Stimulated activated CD4-positive, alpha-beta T cell treated with anti-CD3 and anti-CD28 coated beads, Interleukin-1b, Interleukin-23, amount 100 ng/mL, for 48 hours (primary cell): ENCODE data around the gene SLX4IP.

Source experiments
- DNase-seq: peaks from one replicate; pipeline ENCODE4 v3.0.0-alpha.2; 2020

SLX4IP gene

GRCh38 chr20:10554285-10554684, 119.2 kb downstream of the SLX4IP start:
- no peak for DNase-seq

DNA sequence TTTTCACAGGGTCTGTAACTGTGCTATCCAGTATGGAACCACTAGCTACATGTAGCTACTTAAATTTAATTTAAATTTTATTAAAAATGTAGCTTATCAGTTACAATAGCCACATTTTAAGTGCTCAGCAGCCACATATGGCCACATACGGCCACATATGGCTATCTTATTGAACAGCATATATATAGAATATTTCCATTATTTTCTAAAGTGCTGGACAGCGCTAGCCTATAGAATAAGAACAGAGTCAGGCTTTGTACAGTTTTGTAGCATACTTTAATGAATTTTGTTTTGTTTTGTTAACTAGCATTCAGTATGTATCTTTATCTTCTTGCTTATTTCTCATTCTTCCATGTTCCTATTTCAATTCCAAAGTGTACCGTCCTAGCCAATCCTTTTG, 120.3 kb downstream of the SLX4IP start:
- DNase-seq: no peak

- no peak for DNase-seq
Observed at GRCh38 chr20:10555865-10556308, 120.8 kb downstream of the SLX4IP start.

DNA sequence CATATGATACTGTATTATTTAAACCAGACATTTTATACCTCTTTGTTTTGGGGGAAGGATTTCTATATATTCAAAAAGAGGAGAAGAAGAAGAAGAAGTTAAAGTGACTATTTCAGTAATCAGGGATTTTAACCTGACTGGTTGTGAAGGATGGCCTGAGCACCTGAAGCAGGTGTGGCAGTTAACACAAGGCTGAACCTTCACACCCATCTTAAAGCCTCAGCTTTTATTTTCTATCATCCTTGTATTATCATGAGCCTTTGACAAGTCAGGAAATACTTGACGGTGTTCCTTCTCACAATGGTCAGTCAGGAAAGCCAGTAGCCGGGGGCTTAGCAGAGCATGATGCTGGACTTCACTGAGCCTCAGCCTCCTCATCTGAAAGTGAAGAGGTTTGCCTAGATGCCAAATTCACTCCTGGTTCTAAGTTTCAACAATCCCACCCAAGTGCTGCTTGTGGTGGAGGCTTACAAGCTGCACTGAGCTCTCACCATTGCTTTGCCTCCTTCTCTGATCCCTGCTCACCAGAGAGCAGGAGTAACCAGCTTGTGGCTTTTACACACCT, 121.5 kb downstream of the SLX4IP start:
- no peak for DNase-seq

GRCh38 chr20:10557685-10558084, 122.6 kb downstream of the SLX4IP start:
- DNase-seq: no peak

DNA sequence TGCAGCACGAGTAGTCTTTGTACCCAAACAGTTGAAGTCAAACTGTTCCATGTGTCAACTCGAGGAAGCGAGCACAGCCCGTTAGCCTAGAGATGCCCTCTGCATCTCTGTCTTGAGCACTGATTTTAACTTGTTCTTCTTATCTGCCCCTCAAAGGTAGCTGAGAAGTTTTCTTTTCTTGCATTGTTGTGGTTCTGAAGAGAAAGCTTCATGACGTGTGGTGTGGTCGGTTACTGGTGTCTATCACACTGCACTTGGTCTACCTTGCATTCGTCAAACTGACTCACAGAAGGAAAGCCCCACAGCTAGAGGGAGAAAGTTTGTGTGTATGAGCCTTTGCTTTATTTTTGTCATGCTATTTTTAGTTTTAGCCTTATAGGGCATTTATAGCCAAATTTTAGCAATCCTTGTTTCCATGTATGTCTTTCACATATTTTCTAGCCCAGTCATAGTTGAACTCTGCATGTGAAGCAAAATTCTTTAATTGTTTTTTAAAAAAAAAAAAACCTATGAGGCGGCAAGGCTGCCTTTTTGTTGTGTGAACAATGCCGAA, 123.6 kb downstream of the SLX4IP start:
- DNase-seq: peak; percentile 51

- no peak for DNase-seq
Observed at GRCh38 chr20:10559266-10559665, 124.2 kb downstream of the SLX4IP start.

GRCh38 chr20:10560686-10561085, 125.6 kb downstream of the SLX4IP start:
- DNase-seq: no peak

DNA sequence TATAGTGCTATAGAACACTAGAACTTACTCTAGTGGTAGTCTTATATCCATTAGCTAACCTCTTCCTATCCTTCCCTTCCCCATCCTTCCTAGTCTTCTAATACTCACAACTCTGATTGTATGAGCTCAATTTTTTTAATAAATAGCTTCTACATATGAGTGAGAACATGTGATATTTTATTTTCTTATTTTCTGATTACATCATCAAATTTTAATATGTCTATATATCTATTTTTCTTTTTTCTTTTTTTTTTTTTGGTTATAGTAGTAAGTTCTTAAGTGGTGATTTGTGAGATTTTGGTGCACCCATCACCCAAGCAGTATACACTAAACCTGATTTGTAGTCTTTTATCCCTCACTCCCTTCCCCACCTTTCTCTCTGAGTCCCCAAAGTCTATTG, 126.2 kb downstream of the SLX4IP start:
- DNase-seq: no peak

DNA sequence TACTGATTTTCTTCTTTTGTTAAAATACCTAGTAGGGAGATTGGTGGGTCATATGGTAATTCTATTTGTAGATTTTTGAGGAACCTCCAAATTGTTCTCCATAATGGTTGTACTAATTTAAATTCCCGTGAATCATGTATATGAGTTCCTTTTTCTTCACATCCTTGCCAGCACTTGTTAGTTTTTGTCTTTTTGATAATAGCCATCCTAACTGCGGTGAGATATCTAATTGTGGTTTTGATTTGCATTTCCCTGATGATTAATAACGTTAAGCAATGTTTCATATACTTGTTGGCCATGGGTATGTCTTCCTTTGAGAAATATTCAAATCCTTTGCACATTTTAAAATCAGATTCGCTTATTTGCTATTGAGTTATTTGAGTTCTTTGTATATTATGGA, 127.8 kb downstream of the SLX4IP start:
- no peak for DNase-seq

- DNase-seq: no peak
Observed at GRCh38 chr20:10563935-10564492, 128.9 kb downstream of the SLX4IP start.

- DNase-seq: no peak
Observed at GRCh38 chr20:10565191-10565921, 130.3 kb downstream of the SLX4IP start.

DNA sequence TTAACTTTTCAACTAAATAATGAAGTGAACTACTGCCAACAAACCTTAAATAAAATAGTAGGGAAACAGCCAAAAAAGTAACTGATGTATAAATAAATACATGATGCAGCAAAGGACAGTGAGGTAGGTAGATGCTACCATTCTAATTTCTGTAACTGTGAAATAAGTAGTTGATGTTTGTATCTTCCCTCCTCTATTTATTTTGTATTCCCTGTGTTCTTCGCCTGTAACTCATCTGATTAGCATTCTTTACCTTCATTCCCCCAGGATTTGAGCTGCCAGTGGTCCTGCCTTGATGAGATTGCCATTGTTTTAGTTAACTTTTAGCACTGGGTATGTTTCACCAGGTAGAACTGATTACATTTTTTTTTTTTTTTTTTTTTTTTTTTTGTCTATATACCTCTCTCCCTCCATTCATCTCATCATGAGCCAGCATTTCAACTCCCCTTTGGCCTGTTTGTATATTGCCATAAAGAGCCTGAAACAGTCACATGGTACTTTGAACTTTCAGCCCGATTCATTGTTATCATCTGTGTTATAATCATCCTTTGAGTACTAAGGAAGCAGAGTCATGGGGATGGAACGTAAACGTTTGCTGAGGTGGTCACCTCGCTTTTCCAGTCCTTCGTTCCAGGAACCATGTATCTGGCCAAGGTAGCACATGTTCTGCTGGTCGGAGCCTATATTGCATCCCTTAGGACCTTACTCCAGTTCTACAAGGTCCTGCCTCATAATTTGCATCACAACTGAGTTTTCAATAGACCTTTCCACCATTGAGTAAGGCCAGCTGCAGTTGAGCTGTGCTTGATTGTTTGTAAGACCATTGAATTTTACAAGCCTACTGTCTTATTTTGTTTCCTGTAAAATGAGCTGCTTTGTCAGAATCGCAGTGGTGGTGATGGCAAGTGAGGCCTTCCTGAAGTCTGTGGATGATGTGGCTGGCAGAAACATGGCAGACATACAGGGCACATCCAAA, 131.1 kb downstream of the SLX4IP start:
- DNase-seq: no peak

DNA sequence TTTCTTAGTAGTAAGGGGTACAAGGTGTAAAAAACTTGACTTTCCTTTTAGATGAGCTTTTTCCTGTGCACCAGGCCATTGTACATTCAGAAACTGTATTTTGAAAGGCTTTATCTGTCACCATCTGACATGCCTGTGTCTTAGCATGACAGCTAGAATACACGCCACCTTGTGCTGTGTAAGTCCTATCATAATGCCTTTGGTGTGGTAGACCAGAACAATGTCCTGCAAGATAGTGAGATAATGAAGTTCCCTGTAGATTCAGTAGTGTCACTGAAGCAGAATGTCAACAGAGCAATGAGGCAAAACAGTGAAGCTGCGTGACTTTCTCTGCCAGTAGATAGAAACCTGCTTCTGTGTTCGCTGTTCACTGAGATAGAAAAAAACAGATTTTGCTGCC, 132.9 kb downstream of the SLX4IP start:
- no peak for DNase-seq

DNA sequence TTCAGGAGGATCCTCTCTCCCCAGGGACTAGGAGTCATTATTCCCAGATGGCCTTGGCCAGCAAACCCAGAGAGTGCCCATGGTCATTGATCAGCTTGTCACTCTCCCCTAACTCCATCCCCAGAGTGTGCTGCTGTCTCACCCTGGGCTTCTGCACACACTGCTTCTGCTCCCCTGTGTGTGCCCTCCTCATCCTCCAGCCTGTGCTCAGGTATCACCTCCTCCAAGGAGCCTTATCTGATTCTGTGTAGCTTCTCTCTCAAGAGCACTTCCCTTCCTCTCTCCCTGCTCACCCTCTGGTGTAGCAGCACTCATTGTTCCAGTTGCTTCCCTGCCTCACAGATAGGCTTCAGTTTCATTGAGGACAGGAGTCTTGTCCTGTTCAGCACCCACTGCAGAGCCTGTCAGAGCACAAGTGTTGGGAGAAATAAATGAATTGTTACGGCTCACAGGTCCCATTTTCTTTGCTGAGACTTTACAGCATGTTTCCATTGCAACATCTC, 136.3 kb downstream of the SLX4IP start:
- no peak for DNase-seq

- no peak for DNase-seq
Observed at GRCh38 chr20:10572853-10573252, 137.7 kb downstream of the SLX4IP start.

- no peak for DNase-seq
Observed at GRCh38 chr20:10573273-10573950, 138.3 kb downstream of the SLX4IP start.

DNA sequence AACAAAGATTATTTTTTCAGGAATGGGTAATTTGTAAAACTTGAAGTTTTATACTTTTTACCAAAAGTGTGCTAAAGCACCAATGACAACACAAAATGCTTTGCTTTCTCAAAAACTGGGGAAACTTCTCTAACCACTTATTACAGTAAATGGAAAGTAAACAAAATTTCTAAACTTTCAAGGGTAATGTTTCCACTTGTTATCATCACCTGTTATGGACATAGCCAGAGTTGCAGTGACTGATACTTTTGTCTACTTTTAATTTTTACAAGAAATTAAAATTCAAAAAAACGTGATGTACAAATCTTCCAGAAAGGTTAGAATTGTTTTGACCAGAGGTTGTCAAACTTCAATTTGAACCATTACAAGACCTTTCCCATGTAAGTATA, 138.8 kb downstream of the SLX4IP start:
- DNase-seq: no peak

DNA sequence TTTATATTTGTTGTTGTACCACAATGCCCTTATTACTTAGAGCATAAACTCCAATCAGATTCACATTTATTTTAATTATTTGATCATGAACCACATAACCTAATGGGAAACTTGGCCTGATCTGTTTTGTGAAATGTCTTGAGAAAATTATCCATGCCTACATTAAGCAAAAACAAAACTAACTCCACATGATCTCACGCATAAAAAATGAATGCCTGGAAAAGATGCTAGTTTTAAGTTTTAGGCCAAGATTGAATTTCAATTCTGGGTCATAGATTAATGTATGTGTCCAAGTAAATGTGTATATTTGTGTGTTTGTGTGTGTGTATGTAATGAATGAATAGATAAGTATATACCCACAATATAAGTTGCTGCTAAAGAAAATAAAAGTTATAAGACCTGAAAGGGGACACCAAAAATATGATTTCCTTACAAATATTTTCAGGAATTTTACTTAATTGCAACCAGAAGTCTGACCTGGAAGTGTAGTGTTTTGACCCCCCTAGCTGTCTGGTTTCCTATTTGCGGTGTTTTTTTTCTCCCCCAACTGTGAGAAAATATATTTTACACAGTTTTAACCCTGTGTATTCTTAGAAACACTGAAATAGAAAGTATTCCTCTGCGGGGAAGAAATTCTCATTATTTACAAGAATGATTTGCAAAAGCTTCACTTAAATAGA, 141.4 kb downstream of the SLX4IP start:
- no peak for DNase-seq

GRCh38 chr20:10577648-10578047, 142.5 kb downstream of the SLX4IP start:
- DNase-seq: no peak

DNA sequence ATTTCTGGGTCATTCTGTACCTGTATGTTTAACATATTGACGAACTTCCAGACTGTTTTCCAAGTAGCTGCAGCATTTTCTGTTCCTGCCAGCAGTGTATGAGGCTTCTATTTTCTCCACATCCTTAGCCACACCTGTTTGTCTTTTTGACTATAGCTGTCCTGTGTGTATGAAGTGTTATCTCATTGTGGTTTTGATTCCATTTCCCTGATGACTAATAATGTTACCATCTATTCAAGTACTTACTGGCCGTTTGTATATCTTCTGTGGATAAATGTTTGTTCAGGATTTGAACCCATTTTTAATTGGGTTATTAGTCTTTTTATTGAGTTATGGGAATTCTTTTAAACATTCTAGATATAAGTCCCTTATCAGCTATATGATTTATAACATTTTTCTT, 143.5 kb downstream of the SLX4IP start:
- DNase-seq: no peak

GRCh38 chr20:10579942-10580341, 144.8 kb downstream of the SLX4IP start:
- no peak for DNase-seq
